ENCODE measurements around the gene AJUBA.
A peak's percentile ranks its signal among the peaks of the same experiment; 100 is the strongest.
"Not testable (repeated sequence)": the region's sequence is repeated elsewhere in the genome, so short reads cannot be mapped to it uniquely, and the experiment has no call there.

Gene AJUBA

GRCh38 chr14:22974530-22975313, 7.6 kb downstream of the AJUBA start:
- no peak for TF ChIP-seq CTCF (conservative IDR thresholded peaks at IDR 0.05; ENCODE audit: low read depth, low read length)
- no peak overlapping the region for H3K4me3 ChIP-seq (ENCODE audit: low read length)
- DNase-seq (ENCODE audit: low read depth) = no peak

DNA sequence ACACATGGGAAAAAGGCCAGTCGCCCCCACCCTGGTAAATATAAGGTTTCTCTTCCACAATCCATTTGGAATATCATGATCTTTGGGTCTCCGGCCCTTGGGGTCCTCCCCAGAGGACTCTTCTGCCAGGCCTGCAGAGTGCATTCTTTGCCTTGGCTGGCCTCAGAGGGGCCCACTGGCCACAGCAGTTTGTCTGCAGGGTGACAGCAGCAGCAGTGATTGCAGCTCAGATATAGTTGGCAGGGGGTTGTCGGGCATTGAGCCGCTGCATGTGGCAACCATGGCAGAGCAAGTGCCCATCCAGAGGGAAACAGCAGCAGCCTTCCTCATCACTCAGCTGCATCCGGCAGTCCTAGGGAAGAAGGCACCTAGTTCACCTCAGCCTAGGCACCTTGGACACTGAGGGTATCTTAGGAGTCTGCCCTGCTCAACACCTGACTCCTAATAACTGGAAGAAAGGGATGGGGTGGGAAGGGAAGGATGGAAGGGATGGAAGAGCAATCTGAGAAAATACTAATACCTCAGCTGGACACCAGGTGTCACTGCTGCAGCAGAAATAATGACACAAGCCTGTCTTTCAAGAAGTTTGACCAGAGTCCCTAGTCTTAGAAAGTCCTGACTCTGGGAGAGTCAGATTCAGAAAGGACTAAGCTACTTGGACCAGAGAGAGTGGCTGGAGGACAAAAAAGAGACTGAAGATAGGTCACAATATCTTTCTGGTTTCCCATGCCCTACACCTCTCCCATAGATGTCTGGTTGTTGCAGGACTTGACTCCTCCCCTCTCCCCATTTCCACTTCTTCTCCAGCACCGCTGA, 8.9 kb downstream of the AJUBA start:
- peak; percentile 71 for TF ChIP-seq CTCF (conservative IDR thresholded peaks at IDR 0.05; ENCODE audit: low read depth, low read length)
- no peak for DNase-seq (ENCODE audit: low read depth)
- no peak overlapping the region for H3K4me3 ChIP-seq (ENCODE audit: low read length)

GRCh38 chr14:22972313-22972930, 9.9 kb downstream of the AJUBA start:
- no peak for DNase-seq (ENCODE audit: low read depth)
- no peak overlapping the region for H3K4me3 ChIP-seq (ENCODE audit: low read length)
- no peak for TF ChIP-seq CTCF (conservative IDR thresholded peaks at IDR 0.05; ENCODE audit: low read depth, low read length)

- TF ChIP-seq CTCF (conservative IDR thresholded peaks at IDR 0.05; ENCODE audit: low read depth, low read length) = no peak
- no peak for DNase-seq (ENCODE audit: low read depth)
- no peak overlapping the region for H3K4me3 ChIP-seq (ENCODE audit: low read length)
Observed at GRCh38 chr14:22971152-22971551, 11.2 kb downstream of the AJUBA start.

DNA sequence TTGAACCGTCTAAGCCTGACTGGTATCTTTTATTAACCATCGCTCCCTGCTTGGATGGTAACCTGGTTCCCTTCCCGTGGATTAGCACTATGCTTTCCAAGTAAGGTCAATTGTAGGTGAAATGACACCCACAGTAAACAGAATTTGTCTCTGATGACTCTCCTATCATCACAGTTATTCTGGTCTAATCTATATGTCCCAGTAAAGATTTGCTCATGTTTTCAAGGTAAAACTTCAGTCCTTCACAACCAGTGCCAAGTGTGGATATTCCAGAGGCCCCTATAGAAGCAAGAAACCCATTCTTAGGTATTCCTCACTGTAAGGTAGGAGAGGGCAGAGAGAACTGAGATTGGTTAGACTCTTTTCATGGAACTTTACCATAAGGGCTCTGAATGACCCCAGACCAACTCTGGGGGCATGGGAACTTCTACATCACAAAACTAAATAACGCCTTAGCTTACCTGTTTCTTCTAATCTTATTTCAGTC, 15.5 kb downstream of the AJUBA start:
- no peak for TF ChIP-seq CTCF (conservative IDR thresholded peaks at IDR 0.05; ENCODE audit: low read depth, low read length)
- H3K4me3 ChIP-seq (ENCODE audit: low read length) = no peak overlapping the region
- no peak for DNase-seq (ENCODE audit: low read depth)

DNA sequence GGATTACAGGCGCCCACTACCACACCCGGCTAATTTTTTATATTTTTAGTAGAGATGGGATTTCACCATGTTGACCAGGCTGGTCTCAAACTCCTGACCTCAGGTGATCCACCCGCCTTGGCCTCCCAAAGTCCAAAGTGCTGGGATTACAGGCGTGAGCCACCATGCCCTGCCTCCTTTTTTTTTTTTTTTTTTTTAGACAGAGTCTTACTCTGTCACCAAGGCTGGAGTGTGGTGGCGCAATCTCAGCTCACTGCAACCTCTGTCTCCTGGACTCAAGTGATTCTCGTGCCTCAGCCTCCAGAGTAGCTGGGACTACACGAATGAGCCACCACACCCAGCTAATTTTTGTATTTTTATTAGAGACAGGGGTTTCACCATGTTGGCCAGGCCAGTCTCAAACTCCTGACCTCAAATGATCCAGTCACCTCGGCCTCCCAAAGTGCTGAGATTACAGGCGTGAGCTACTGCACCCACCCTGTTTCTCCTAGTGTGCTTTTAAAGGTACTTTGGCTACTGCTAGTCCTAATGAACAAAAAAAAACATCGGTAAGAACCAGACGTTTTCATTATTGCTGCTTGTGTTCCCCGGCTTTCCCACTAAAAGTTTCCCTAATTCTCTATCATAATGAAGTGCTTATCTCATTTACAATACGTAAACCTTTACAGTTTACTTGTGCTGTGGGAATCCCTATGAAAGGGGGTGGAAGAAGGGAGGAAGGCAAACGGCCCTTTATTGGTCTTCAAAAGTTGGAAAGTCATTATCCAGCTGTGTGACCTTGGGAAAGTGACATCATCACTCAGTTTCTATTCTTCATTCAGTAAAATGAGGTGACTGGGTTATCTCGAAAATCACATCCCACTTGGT, 16.2 kb downstream of the AJUBA start:
- not testable (repeated sequence) for DNase-seq (ENCODE audit: low read depth); H3K4me3 ChIP-seq (ENCODE audit: low read length)
